ENCODE data around the gene SH3BP2. TPM values are rescaled to one million over a fixed set of nuclear protein-coding genes. Genes with fewer than 3 reads are reported as not detected.

The SH3BP2 gene
- total RNA-seq, 2 experiments from 2014 or later: 45.7 to 47.4 TPM

- Mint-ChIP-seq H3K4me3 (no peak overlapping the region), H3K27ac (no peak overlapping the region)
- CTCF ChIA-PET: interaction anchor here (0.6 kb wide), 1 partner anchor 15 kb away, joined by 3 read pairs; no protein-coding TSS in a partner anchor
These were observed 21.9 kb downstream of the SH3BP2 start for GRCh38 chr4:2814627-2815270.

GRCh38 chr4:2816401-2816954 lies 23.6 kb downstream of the SH3BP2 start:
- Mint-ChIP-seq H3K4me1 (ENCODE audit: low read depth) (peaks cover 55% of the 10 kb centered on the region), H3K36me3 (ENCODE audit: low read depth) (peaks cover 17% of the 10 kb centered on the region), H3K4me3 (peak overlapping the region; percentile 59), H3K27ac (no peak overlapping the region), H3K9me3 (no peaks in the 10 kb centered on the region), H3K27me3 (ENCODE audit: low read depth) (no peaks in the 10 kb centered on the region)
- DNase-seq: no peak
- CTCF ChIA-PET: no interaction called here
- intact Hi-C loops (cut with micrococcal nuclease): no loop called here

More at GRCh38 chr4:2814627-2815270, 21.9 kb downstream of the SH3BP2 start:
- no peaks in the 10 kb centered on the region for H3K27me3 Mint-ChIP-seq (ENCODE audit: low read depth)
- peaks cover 17% of the 10 kb centered on the region for H3K36me3 Mint-ChIP-seq (ENCODE audit: low read depth)
- intact Hi-C loops (cut with micrococcal nuclease): no loop called here
- no peak for DNase-seq
- H3K9me3 Mint-ChIP-seq: no peaks in the 10 kb centered on the region
- peaks cover 56% of the 10 kb centered on the region for H3K4me1 Mint-ChIP-seq (ENCODE audit: low read depth)

GRCh38 chr4:2817137-2817536 lies 24.3 kb downstream of the SH3BP2 start:
- Mint-ChIP-seq H3K9me3 (no peaks in the 10 kb centered on the region), H3K27ac (no peak overlapping the region), H3K4me3 (peak overlapping the region; percentile 59), H3K4me1 (ENCODE audit: low read depth) (peaks cover 50% of the 10 kb centered on the region), H3K27me3 (ENCODE audit: low read depth) (no peaks in the 10 kb centered on the region), H3K36me3 (ENCODE audit: low read depth) (peaks cover 12% of the 10 kb centered on the region)
- no peak for DNase-seq
- intact Hi-C loops (cut with micrococcal nuclease): no loop called here
- CTCF ChIA-PET: no interaction called here

- Mint-ChIP-seq H3K4me3 (peak overlapping the region; percentile 59), H3K27me3 (ENCODE audit: low read depth) (no peaks in the 10 kb centered on the region), H3K4me1 (ENCODE audit: low read depth) (peaks cover 48% of the 10 kb centered on the region), H3K36me3 (ENCODE audit: low read depth) (peaks cover 12% of the 10 kb centered on the region), H3K9me3 (no peaks in the 10 kb centered on the region), H3K27ac (no peak overlapping the region)
- intact Hi-C loops (cut with micrococcal nuclease): no loop called here
- CTCF ChIA-PET: no interaction called here
- peak; percentile 34 for DNase-seq
These were observed 24.9 kb downstream of the SH3BP2 start for GRCh38 chr4:2817701-2818350.

DNA sequence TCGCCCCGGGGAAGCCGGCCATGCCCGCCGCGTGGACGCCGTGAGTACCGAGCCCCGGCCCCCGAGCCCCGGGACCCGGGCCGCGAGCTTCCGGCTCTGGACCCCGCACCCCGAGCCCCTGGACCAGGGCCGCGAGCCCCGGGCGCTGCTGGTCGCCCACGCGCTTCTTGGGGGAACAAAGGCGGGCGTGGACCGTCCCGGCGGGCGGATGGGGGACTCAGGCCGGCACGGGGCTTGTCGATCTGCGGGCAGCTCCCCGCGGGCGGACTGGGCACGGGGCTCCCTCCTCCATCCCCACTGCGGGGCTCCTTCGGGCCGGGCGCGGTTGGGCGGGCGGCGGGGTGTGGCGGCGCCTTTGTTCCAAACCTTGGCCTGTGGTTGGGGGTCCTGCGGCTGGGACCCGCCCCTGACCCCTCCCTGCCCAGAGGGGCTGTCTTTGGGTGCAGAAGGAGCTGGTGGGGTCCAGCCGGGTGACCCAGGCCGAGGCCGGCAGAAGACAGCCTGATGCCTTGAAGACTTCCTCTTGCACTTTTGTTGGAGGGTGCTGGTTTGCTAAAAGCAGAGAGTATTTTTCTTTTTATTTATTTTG lies 25.6 kb downstream of the SH3BP2 start:
- Mint-ChIP-seq H3K27me3 (ENCODE audit: low read depth) (no peaks in the 10 kb centered on the region), H3K9me3 (no peaks in the 10 kb centered on the region), H3K4me3 (peak overlapping the region; percentile 56), H3K4me1 (ENCODE audit: low read depth) (peaks cover 43% of the 10 kb centered on the region), H3K27ac (no peak overlapping the region), H3K36me3 (ENCODE audit: low read depth) (peaks cover 11% of the 10 kb centered on the region)
- intact Hi-C loops (cut with micrococcal nuclease): no loop called here
- DNase-seq: no peak
- CTCF ChIA-PET: interaction anchor here (0.6 to 1.7 kb wide), 4 partner anchors 20 to 144 kb away, joined by 3 to 4 read pairs (median 3); no protein-coding TSS in a partner anchor

DNA sequence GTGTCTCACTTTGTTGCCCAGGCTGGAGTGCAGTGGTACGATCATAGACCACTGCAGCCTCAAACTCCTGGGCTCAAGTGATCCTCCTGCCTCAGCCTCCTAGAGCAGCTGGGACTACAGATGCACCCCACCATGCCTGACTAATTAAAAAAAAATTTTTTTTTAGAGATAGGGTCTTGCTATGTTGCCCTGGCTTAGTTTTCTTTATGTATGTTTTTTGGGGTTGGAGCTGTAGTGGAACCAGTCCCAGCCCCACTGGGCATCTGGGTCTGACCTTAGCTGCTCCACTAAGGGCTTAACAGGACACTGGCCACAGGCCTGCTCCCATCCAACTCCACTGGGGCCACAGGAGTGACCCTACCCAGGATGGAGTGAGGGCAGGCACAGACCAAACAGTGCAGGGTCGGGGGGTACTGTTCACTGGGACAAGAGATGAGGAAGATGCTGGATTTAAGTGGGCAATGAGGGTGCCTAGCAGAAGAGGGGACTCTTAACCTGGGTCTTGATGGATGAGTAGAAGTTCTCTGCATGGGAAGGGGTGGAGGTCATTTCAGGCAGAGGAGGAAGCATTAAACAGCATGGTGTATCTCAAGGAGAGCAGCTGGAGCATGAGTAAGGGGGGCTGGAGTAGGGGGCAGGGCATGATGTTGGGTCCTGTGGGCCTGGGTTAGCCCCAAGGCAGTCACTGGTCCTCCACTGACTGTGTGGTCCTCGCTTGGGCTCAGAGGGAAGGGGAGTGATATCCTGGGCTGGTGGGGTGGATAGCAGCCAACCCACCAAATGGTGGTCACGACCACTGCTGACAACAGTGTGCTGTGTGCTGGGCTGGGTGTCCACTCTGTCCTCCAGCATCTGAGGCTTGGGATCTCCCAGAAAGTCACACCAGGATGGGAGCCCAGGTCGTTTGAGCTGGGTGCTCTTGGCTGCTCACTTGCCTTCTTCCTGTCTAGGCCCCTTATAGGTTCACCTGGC lies 26.6 kb downstream of the SH3BP2 start:
- H3K36me3 Mint-ChIP-seq (ENCODE audit: low read depth): peaks cover 14% of the 10 kb centered on the region

DNA sequence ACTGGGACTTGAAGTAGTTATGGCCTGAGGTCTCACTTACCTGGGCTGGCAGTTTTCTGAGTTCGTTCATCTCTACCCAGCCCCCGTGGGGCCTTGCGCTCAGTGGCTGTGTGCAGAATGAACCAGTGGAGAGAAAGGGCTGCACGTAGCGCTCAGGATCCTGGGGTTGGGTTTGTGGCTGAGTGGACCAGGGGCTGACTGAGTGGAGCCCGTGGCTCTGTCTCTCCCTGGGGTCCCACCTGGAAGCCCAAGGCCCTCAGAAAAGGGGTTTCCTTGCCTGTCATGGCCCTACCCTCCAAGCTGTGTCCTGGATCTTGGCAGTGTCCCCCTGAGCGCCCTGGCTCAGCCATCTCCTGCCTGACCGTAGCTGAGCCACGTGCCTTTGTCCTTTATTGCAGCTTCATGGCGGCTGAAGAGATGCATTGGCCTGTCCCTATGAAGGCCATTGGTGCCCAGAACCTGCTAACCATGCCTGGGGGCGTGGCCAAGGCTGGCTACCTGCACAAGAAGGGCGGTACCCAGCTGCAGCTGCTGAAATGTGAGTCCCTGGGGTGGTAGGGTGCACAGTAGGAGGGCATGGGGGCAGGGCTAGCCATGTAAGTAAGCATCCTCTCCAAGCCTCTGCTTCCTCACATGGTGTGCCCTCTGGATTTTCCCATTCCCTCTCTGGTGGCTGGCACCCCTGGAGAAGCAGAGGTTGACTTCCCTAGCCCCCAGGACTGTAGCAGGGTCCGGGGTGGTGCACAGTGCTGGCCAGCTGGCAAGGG lies 27.5 kb downstream of the SH3BP2 start:
- Mint-ChIP-seq H3K4me3 (no peak overlapping the region), H3K36me3 (ENCODE audit: low read depth) (peaks cover 22% of the 10 kb centered on the region), H3K4me1 (ENCODE audit: low read depth) (peaks cover 24% of the 10 kb centered on the region), H3K27me3 (ENCODE audit: low read depth) (no peaks in the 10 kb centered on the region), H3K9me3 (no peaks in the 10 kb centered on the region), H3K27ac (no peak overlapping the region)
- CTCF ChIA-PET: interaction anchor here (1.7 kb wide), 1 partner anchor 22 kb away, joined by 3 read pairs; no protein-coding TSS in a partner anchor
- intact Hi-C loops (cut with micrococcal nuclease): no loop called here
- DNase-seq: no peak

More for the DNA sequence above, 26.6 kb downstream of the SH3BP2 start:
- intact Hi-C loops (cut with micrococcal nuclease): no loop called here
- Mint-ChIP-seq H3K4me1 (ENCODE audit: low read depth) (peaks cover 32% of the 10 kb centered on the region), H3K4me3 (peak overlapping the region; percentile 46), H3K27ac (peak overlapping the region; percentile 48), H3K9me3 (no peaks in the 10 kb centered on the region), H3K27me3 (ENCODE audit: low read depth) (no peaks in the 10 kb centered on the region)
- CTCF ChIA-PET: interaction anchor here (0.8 to 1.7 kb wide), 3 partner anchors 21 to 142 kb away, joined by 3 read pairs; no protein-coding TSS in a partner anchor
- DNase-seq: no peak

- Mint-ChIP-seq H3K4me1 (ENCODE audit: low read depth) (peaks cover 4% of the 10 kb centered on the region), H3K9me3 (no peaks in the 10 kb centered on the region), H3K27me3 (ENCODE audit: low read depth) (no peaks in the 10 kb centered on the region), H3K27ac (no peak overlapping the region), H3K36me3 (ENCODE audit: low read depth) (peaks cover 23% of the 10 kb centered on the region), H3K4me3 (no peak overlapping the region)
- CTCF ChIA-PET: interaction anchor here (0.6 kb wide), 1 partner anchor 157 kb away, joined by 3 read pairs; no protein-coding TSS in a partner anchor
- no peak for DNase-seq
- intact Hi-C loops (cut with micrococcal nuclease): no loop called here
These were observed 29.8 kb downstream of the SH3BP2 start for GRCh38 chr4:2822461-2823300.

GRCh38 chr4:2823301-2823670 lies 30.4 kb downstream of the SH3BP2 start:
- peaks cover 25% of the 10 kb centered on the region for H3K36me3 Mint-ChIP-seq (ENCODE audit: low read depth)

DNA sequence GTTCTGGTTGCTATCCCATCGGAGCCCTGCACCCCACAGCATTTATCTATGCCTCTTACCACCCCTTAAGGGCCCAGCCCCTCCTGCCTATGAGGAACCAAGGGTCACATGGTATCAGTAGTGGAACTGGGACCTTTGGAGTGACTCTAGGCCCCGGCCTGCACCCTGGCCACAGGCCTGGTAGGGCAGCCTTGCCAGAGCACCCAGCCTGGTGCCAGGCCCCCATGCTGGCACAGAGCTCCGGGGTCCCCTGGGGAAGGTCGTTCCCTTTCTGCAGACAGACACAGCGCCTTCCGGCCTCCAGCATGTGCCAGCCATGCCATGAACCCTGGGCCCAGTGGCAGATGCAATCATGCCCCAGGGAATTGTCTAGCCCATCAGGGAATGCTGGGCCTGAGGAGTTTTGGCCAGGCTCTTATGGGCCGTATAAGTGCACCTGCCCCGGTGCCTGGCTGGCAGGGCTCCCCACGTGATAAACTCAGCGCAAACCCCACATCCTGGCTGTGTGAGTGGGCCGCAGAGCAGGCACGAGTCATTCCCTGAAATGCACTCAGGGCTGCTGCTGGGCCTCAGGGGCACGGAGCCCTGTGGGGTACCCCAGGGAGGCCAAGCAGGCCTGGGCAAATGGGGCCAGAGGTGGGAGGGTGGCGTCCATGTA lies 30.9 kb downstream of the SH3BP2 start:
- no peaks in the 10 kb centered on the region for H3K9me3 Mint-ChIP-seq
- CTCF ChIA-PET: no interaction called here
- H3K27ac Mint-ChIP-seq: no peak overlapping the region
- no peaks in the 10 kb centered on the region for H3K27me3 Mint-ChIP-seq (ENCODE audit: low read depth)
- DNase-seq: no peak
- no peak overlapping the region for H3K4me3 Mint-ChIP-seq
- peaks cover 30% of the 10 kb centered on the region for H3K36me3 Mint-ChIP-seq (ENCODE audit: low read depth)
- H3K4me1 Mint-ChIP-seq (ENCODE audit: low read depth): peaks cover 4% of the 10 kb centered on the region
- intact Hi-C loops (cut with micrococcal nuclease): no loop called here

More at GRCh38 chr4:2823301-2823670, 30.4 kb downstream of the SH3BP2 start:
- DNase-seq: no peak
- H3K27ac Mint-ChIP-seq: no peak overlapping the region
- no peaks in the 10 kb centered on the region for H3K27me3 Mint-ChIP-seq (ENCODE audit: low read depth)
- no peak overlapping the region for H3K4me3 Mint-ChIP-seq
- CTCF ChIA-PET: interaction anchor here (0.6 kb wide), 1 partner anchor 158 kb away, joined by 3 read pairs; no protein-coding TSS in a partner anchor
- intact Hi-C loops (cut with micrococcal nuclease): no loop called here
- no peaks in the 10 kb centered on the region for H3K9me3 Mint-ChIP-seq
- H3K4me1 Mint-ChIP-seq (ENCODE audit: low read depth): peaks cover 4% of the 10 kb centered on the region

Measured in activated naive CD4-positive, alpha-beta T cell treated with anti-CD3 and anti-CD28 coated beads for 36 hours (primary cell).